ENCODE data around the gene PFN1.
A peak's percentile ranks its signal among the peaks of the same experiment; 100 is the strongest.
"Not testable (repeated sequence)": the region's sequence is repeated elsewhere in the genome, so short reads cannot be mapped to it uniquely, and the experiment has no call there.

The PFN1 gene

DNA sequence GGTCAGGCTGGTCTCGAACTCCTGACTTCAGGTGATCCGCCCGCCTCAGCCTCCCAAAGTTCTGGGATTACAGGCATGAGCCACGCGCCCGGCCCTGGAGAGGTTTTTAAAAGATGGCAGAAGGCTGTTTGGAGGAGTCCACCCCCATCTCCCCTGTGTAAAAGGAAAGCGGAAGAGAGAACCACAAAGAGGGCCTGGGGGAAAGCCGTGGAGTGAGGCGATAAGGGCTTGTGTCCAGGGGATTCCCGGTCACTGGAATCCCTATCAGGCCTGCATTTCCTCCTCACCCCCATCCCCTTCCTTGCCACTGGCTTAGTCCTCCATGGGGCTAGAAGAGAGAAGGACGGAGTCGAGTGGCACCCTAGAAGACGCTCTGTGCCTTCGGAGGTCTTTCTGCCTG is 16.4 kb downstream of the PFN1 start, which contains the start of gene GP1BA:
TSS of gene GP1BA (plus strand) at position 315 of the 400 bp plus-strand sequence. CDS start 328 bp downstream, outside the sequence.
- Mint-ChIP-seq H3K27me3 (no peaks in the 10 kb centered on the region), H3K4me1 (ENCODE audit: low read depth) (peaks cover 14% of the 10 kb centered on the region), H3K36me3 (ENCODE audit: low read depth) (peaks cover 26% of the 10 kb centered on the region), H3K4me3 (peak within 1 kb of the TSS; percentile 40), H3K9me3 (no peaks in the 10 kb centered on the region), H3K27ac (no peak within 1 kb of the TSS)

GRCh38 chr17:4928881-4929280 is 19.4 kb downstream of the PFN1 start:
- peaks cover 10% of the 10 kb centered on the region for H3K4me1 Mint-ChIP-seq (ENCODE audit: low read depth)
- no peaks in the 10 kb centered on the region for H3K27me3 Mint-ChIP-seq
- peaks cover 18% of the 10 kb centered on the region for H3K36me3 Mint-ChIP-seq (ENCODE audit: low read depth)
- no peak overlapping the region for H3K27ac Mint-ChIP-seq
- H3K4me3 Mint-ChIP-seq = no peak overlapping the region
- no peaks in the 10 kb centered on the region for H3K9me3 Mint-ChIP-seq

- H3K4me1 Mint-ChIP-seq (ENCODE audit: low read depth); H3K27ac Mint-ChIP-seq; H3K9me3 Mint-ChIP-seq; H3K4me3 Mint-ChIP-seq; H3K27me3 Mint-ChIP-seq: not testable (repeated sequence)
- peaks cover 18% of the 10 kb centered on the region for H3K36me3 Mint-ChIP-seq (ENCODE audit: low read depth)
Measured at GRCh38 chr17:4926577-4927335, 21.6 kb downstream of the PFN1 start.

DNA sequence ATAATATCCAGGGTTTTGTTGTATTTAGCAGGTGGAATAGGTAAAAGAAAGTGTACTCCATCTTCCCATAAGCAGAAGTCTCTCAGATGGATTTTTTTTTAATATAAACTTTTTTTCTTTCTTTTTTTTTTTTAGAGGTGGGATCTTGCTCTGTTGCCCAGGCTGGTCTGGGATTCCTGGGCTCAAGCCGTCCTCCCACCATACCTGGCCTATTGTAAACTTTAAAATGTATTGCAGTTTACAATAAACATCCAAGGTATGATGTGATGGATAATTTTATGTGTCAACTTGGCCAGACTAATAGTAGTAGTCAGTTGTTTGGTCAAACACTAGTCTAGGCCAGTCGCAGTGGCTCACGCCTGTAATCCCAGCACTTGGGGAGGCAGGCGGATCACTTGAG is 27.0 kb downstream of the PFN1 start:
- no peaks in the 10 kb centered on the region for H3K27me3 Mint-ChIP-seq
- H3K9me3 Mint-ChIP-seq = no peaks in the 10 kb centered on the region
- H3K27ac Mint-ChIP-seq = no peak overlapping the region
- no peak overlapping the region for H3K4me3 Mint-ChIP-seq
- H3K4me1 Mint-ChIP-seq (ENCODE audit: low read depth) = peaks cover 4% of the 10 kb centered on the region
- no peaks in the 10 kb centered on the region for H3K36me3 Mint-ChIP-seq (ENCODE audit: low read depth)

DNA sequence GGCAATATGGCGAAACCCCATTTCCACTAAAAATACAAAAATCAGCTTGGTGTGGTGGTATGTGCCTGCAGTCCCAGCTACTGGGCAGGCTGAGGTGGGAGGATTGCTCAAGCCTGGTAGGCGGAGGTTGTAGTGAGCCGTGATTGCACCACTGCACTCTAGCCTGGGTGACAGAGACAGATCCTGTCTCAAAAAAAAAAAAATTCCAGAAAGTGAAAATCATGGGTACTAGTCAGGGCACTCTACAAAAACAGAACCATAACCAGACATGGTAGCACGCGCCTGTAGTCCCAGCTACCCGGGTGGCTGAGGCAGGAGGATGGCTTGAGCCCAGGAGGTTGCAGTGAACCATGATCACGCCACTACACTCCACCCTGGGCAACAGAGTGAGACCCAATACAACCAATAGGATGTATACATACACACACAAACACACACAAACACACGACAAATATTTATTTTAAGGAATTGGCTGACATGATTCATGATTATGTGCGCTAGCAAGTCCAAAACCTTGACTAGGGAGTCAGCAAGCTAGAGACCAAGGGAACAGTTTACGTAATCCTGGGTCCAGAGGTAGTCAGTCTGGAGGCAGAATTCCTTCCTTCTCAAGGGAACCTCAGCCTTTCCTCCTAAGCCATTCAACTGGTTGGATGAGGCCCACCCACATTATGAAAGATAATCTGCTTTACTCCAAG is 27.8 kb downstream of the PFN1 start:
- no peaks in the 10 kb centered on the region for H3K36me3 Mint-ChIP-seq (ENCODE audit: low read depth)
- H3K9me3 Mint-ChIP-seq = no peaks in the 10 kb centered on the region
- H3K27me3 Mint-ChIP-seq = no peaks in the 10 kb centered on the region
- no peak overlapping the region for H3K4me3 Mint-ChIP-seq
- H3K27ac Mint-ChIP-seq = no peak overlapping the region
- H3K4me1 Mint-ChIP-seq (ENCODE audit: low read depth) = peaks cover 3% of the 10 kb centered on the region

DNA sequence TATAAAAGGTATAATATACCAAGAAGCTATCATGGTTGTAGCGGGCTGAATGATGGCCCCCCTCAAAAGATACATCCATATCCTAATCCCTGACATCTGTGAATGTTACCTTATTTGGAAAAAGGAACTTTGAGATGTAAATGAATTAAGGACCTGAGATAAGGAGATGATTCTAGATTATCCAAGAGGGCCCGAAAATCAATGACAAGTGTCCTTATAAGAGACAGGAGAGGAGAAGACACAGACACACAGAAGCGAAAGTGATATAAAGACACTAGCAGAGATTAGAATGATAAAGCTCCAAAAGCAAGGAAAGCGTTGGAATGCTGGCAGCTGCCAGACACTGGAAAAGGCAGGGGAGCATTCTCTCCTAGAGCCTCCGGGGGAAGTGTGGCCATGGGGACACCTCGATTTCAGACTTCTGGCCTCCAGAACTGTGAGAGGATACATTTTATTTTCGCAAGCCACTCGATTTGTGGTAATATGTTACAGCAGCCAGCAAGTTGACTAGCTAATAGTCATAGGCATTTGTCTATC is 28.8 kb downstream of the PFN1 start:
- no peak overlapping the region for H3K27ac Mint-ChIP-seq
- H3K4me1 Mint-ChIP-seq (ENCODE audit: low read depth) = peaks cover 3% of the 10 kb centered on the region
- no peaks in the 10 kb centered on the region for H3K9me3 Mint-ChIP-seq
- no peaks in the 10 kb centered on the region for H3K36me3 Mint-ChIP-seq (ENCODE audit: low read depth)
- no peak overlapping the region for H3K4me3 Mint-ChIP-seq
- H3K27me3 Mint-ChIP-seq = no peaks in the 10 kb centered on the region

- H3K9me3 Mint-ChIP-seq; H3K4me1 Mint-ChIP-seq (ENCODE audit: low read depth); H3K4me3 Mint-ChIP-seq; H3K27ac Mint-ChIP-seq; H3K27me3 Mint-ChIP-seq; H3K36me3 Mint-ChIP-seq (ENCODE audit: low read depth): not testable (repeated sequence)
Measured at GRCh38 chr17:4914551-4914950, 33.8 kb downstream of the PFN1 start.

DNA sequence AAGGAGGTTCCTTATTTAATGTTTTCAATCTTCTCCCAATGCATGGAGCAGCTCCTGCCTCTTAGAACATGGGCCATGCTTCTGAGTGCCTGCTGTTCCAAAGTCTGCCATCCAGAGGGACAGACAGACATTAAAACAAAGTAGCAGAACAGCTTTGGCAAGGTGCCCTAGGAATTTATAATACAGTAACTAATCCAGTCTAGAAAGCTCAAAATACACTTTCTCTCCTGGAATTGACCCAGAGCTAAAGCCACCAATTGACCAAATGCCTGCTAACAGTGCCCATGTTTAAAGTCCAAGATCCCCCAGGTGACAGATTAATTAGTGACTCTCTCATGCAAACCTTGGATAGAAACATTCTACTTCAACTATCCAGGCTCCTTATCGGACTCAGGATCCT is 34.3 kb downstream of the PFN1 start:
- Mint-ChIP-seq H3K27ac (no peak overlapping the region), H3K4me3 (no peak overlapping the region), H3K4me1 (ENCODE audit: low read depth) (no peaks in the 10 kb centered on the region), H3K36me3 (ENCODE audit: low read depth) (no peaks in the 10 kb centered on the region), H3K9me3 (no peaks in the 10 kb centered on the region), H3K27me3 (no peaks in the 10 kb centered on the region)

DNA sequence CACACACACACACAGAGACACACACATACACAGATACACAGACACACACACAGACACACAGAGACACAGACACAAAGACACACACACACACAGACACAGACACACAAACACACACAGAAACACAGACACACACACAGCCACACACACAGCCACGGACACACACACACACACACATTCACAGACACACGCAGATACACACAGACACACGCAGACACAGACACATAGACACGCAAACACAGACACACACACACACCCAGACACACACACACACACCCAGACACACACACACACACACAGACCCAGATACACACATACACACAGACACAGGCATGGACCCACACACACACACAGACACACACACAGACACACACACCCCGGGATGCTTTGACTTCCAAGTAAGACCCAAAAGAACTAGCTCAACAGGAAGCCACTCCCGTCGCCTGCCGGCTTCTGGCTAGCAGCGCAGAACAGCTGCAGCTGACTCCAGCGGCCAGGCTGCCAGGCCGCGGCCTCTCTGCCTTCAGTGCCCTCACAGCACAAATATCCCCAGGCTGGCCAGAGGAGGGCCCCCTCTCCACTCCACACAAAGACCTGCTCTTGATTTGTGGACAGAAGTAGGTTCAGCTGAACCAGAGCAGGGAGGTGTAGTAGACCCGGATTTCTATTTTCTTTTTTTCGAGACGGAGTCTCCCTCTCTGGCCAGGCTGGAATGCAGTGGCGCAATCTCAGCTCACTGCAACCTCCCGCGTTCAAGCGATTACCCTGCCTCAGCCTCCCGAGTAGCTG is 39.4 kb downstream of the PFN1 start:
- Mint-ChIP-seq H3K27ac (no peak overlapping the region), H3K9me3 (no peaks in the 10 kb centered on the region), H3K4me1 (ENCODE audit: low read depth) (no peaks in the 10 kb centered on the region), H3K27me3 (no peaks in the 10 kb centered on the region), H3K4me3 (no peak overlapping the region), H3K36me3 (ENCODE audit: low read depth) (no peaks in the 10 kb centered on the region)

- no peaks in the 10 kb centered on the region for H3K27me3 Mint-ChIP-seq
- no peaks in the 10 kb centered on the region for H3K9me3 Mint-ChIP-seq
- H3K4me3 Mint-ChIP-seq = no peak overlapping the region
- peaks cover 5% of the 10 kb centered on the region for H3K4me1 Mint-ChIP-seq (ENCODE audit: low read depth)
- no peak overlapping the region for H3K27ac Mint-ChIP-seq
- H3K36me3 Mint-ChIP-seq (ENCODE audit: low read depth) = no peaks in the 10 kb centered on the region
Measured at GRCh38 chr17:4908301-4908700, 40.0 kb downstream of the PFN1 start.

DNA sequence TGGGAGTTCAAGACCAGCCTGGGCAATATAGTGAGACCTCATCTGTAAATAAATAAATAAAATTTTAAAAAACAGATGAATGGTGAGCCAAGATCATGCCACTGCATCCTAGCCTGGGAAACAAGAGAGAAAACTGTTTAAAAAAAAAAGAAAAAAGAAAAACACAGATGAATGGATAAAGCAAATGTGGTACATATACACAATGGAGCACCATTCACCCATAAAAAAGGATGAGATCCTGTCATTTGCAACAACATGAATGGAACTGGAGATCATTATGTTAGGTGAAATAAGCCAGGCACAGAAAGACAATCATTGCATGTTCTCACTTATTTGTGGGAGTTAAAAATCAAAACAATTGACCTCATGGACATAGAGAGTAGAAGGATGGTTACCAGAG is 41.7 kb downstream of the PFN1 start:
- H3K9me3 Mint-ChIP-seq; H3K27me3 Mint-ChIP-seq; H3K27ac Mint-ChIP-seq; H3K4me3 Mint-ChIP-seq; H3K36me3 Mint-ChIP-seq (ENCODE audit: low read depth): not testable (repeated sequence)
- H3K4me1 Mint-ChIP-seq (ENCODE audit: low read depth) = peaks cover 19% of the 10 kb centered on the region

DNA sequence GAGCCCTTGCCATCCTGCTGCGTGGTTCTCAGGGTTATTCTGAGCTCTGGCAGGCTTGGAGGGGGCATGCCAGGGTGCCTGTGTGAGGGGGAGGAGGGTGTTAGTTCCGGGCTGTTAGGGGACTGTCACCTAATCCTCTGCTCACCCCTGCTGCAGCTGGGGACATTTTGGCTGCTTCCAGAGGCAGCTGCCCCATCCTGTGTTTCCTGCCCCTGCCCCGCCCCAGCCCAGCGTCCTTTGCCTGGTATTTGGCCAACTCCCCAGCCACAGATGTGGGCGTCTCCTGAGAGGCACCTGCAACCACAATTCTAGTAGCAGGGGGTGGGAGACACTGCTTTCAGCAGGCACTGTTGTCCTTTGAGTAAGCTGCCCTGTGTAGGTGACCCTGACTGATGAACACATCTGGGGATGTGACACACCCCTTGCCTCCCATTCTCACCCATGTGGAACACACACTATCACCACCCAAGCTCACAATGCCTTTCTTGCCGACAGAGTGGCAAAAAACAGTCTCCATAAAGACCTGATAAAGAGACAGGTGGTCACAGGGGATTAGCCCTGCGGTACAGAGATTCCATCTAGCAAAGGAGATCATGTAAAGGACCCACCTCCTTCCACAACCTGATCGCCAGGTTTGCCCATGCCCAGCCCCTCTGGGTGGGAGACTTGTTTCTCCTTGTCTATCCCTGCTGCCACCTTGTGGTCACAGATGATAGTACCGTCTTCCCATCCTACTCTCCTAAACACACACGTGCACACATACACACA is 45.1 kb downstream of the PFN1 start, which contains the start of gene CHRNE:
TSS of gene CHRNE (minus strand) at position 48 of the 768 bp plus-strand sequence. CDS start at position 13, 35 bp downstream.
- Mint-ChIP-seq H3K27ac (peak within 1 kb of the TSS; percentile 54), H3K36me3 (ENCODE audit: low read depth) (no peaks in the 10 kb centered on the region), H3K9me3 (no peaks in the 10 kb centered on the region), H3K4me1 (ENCODE audit: low read depth) (peaks cover 44% of the 10 kb centered on the region), H3K4me3 (peak within 1 kb of the TSS; percentile 70), H3K27me3 (no peaks in the 10 kb centered on the region)

DNA sequence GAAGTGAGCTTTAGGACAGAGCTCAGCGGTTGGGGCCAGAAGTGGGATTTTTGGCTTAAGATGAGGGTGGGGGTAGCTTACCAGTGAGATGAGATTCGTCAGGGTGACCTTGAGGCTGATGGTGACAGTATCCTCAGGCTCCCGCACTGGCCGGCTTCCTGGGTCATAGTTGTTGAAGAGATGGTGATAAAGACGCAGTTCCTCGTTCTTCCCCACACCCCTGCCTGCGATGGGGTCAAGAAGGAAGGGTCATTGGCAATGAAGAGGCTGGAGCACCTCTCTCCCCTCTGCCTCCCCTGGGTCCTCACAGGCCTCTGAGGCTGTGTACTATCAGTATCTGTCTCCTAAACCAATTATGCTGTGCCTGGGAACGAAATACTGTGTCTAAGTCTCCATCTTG is 45.8 kb downstream of the PFN1 start:
- Mint-ChIP-seq H3K4me1 (ENCODE audit: low read depth) (peaks cover 45% of the 10 kb centered on the region), H3K36me3 (ENCODE audit: low read depth) (no peaks in the 10 kb centered on the region), H3K27ac (peak overlapping the region; percentile 45), H3K9me3 (no peaks in the 10 kb centered on the region), H3K4me3 (no peak overlapping the region), H3K27me3 (no peaks in the 10 kb centered on the region)

- Mint-ChIP-seq H3K27me3 (no peaks in the 10 kb centered on the region), H3K36me3 (ENCODE audit: low read depth) (no peaks in the 10 kb centered on the region), H3K4me3 (peak overlapping the region; percentile 87), H3K27ac (no peak overlapping the region), H3K4me1 (ENCODE audit: low read depth) (peaks cover 45% of the 10 kb centered on the region), H3K9me3 (no peaks in the 10 kb centered on the region)
Measured at GRCh38 chr17:4901648-4902344, 46.5 kb downstream of the PFN1 start.
